HCT116 (cell line): ENCODE data around the gene NUBPL. TPM values are rescaled to one million over a fixed set of nuclear protein-coding genes. Genes with fewer than 3 reads are reported as not detected.
"Not testable (repeated sequence)": the region's sequence is repeated elsewhere in the genome, so short reads cannot be mapped to it uniquely, and the experiment has no call there.

Source experiments
- ATAC-seq: fragments of 200-7000 bp; cut with Tn5 transposase; 2 replicates; pipeline ENCODE4 v1.9.1; 2020; ENCODE audit warnings: mild to moderate bottlenecking, moderate library complexity
- BruUV-seq: library from RNA; stranded (reverse); fragments of 400-500 nt; replicated peaks from 2 replicates; lab custom pipeline; 2021; lab: Mats Ljungman, UMichigan
- CTCF ChIA-PET: fragments of 300-600 bp; sonication (Branson Sonifier 250); formaldehyde crosslinking; loops from one replicate; lab custom pipeline; 2021; ENCODE audit warnings: antibody characterized with exemption; lab: Charles Lee
- POLR2A ChIA-PET: fragments of 300-600, 350-600 bp; sonication (Branson Sonifier 250); formaldehyde crosslinking; loops from one replicate; lab custom pipeline; 2021; ENCODE audit warnings: antibody characterized with exemption; lab: Charles Lee
- RAD21 ChIA-PET, 2 experiments: fragments of 300-600 bp; sonication (Branson Sonifier 250); formaldehyde crosslinking; loops; one replicate each; lab custom pipeline; 2023; ENCODE audit warnings: low total read pairs in 2 of 2; ENCODE audit not compliant: uncharacterized antibody in 2 of 2, unreplicated experiment in 2 of 2, low non-redundant PET in 1 of 2; lab: Charles Lee
- DNase-seq: peaks from one replicate; pipeline ENCODE4 v3.0.0-alpha.2; 2010; ENCODE audit warnings: low read depth, low spot score
- H2AFZ ChIP-seq: fragments of 200-600 bp; shearing (Covaris generic), sonication (generic); 2 replicates; pipeline ENCODE4 v1.6.1; 2017; ENCODE audit warnings: low read depth, mixed run types, mixed read lengths, antibody characterized with exemption, low read length; ENCODE audit not compliant: poor library complexity, severe bottlenecking
- H3K27ac ChIP-seq: 2 replicates; pipeline ENCODE4 v1.5.1; 2012; ENCODE audit warnings: low read depth, low read length
- H3K27me3 ChIP-seq: fragments of 200-600 bp; sonication (generic); 2 replicates; pipeline ENCODE4 v1.6.1; 2016; ENCODE audit warnings: mixed run types, low read length, mixed read lengths; ENCODE audit not compliant: insufficient read depth
- H3K36me3 ChIP-seq, 2 experiments: fragments of 200-500 bp in 1 of 2; fragments of 200-600 bp in 1 of 2; sonication (Bioruptor generic) in 1 of 2; sonication (generic) in 1 of 2; 2 replicates each; pipeline versions ENCODE4 v1.5.1 to v1.6.1; 2014 to 2016; ENCODE audit warnings: low read length in 2 of 2, inconsistent platforms in 1 of 2, mixed read lengths in 1 of 2, mixed run types in 1 of 2; ENCODE audit not compliant: insufficient read depth in 2 of 2, control insufficient read depth in 1 of 2
- H3K4me1 ChIP-seq, 2 experiments: fragments of 200-600 bp in 1 of 2; sonication (generic) in 1 of 2; 2 replicates each; pipeline versions ENCODE4 v1.5.1 to v1.6.1; 2012 to 2017; ENCODE audit warnings: low read length in 2 of 2, inconsistent platforms in 1 of 2, mild to moderate bottlenecking in 1 of 2, mixed read lengths in 1 of 2, mixed run types in 1 of 2, moderate library complexity in 1 of 2; ENCODE audit not compliant: insufficient read depth in 2 of 2, control insufficient read depth in 1 of 2
- H3K4me2 ChIP-seq: fragments of 200-600 bp; sonication (generic); 2 replicates; pipeline ENCODE4 v1.6.1; 2017; ENCODE audit warnings: mixed run types, low read length, mixed read lengths
- H3K4me3 ChIP-seq, 2 experiments: fragments of 200-600 bp in 1 of 2; sonication (generic) in 1 of 2; replicated peaks in 1 of 2; 2 replicates each; pipeline ENCODE4 v1.5.1; 2011 to 2016; ENCODE audit warnings: low read length in 2 of 2, control low read depth in 1 of 2, low read depth in 1 of 2, mild to moderate bottlenecking in 1 of 2, mixed read lengths in 1 of 2, mixed run types in 1 of 2
- H3K79me2 ChIP-seq: fragments of 200-600 bp; sonication (generic); 2 replicates; pipeline ENCODE4 v1.6.1; 2017; ENCODE audit warnings: mild to moderate bottlenecking, mixed run types, low read length, moderate library complexity, mixed read lengths; ENCODE audit not compliant: insufficient read depth
- H3K9ac ChIP-seq: fragments of 200-600 bp; sonication (generic); 2 replicates; pipeline ENCODE4 v1.6.1; 2016; ENCODE audit warnings: low read length, mixed read lengths
- H3K9me2 ChIP-seq: fragments of 200-600 bp; sonication (generic), shearing (Covaris generic); 2 replicates; pipeline ENCODE4 v1.6.1; 2017; ENCODE audit warnings: mixed run types, mild to moderate bottlenecking, moderate library complexity; ENCODE audit not compliant: insufficient read depth
- H3K9me3 ChIP-seq, 2 experiments: fragments of 200-500 bp in 1 of 2; fragments of 200-600 bp in 1 of 2; sonication (Bioruptor generic) in 1 of 2; sonication (generic) in 1 of 2; 2 replicates each; pipeline ENCODE4 v1.6.1; 2014 to 2017; ENCODE audit warnings: low read length in 2 of 2, mixed read lengths in 2 of 2, inconsistent platforms in 1 of 2, low read depth in 1 of 2, mild to moderate bottlenecking in 1 of 2, mixed run types in 1 of 2, moderate library complexity in 1 of 2; ENCODE audit not compliant: control insufficient read depth in 1 of 2, insufficient read depth in 1 of 2
- H4K20me1 ChIP-seq: fragments of 200-600 bp; sonication (generic), shearing (Covaris generic); 2 replicates; pipeline ENCODE4 v1.6.1; 2017; ENCODE audit warnings: mixed run types, mild to moderate bottlenecking, moderate library complexity; ENCODE audit not compliant: insufficient read depth
- ELF1 ChIP-seq: IDR thresholded peaks from 2 replicates; pipeline ENCODE4 v1.6.1; 2012; ENCODE audit warnings: low read depth, borderline replicate concordance
- FOSL1 ChIP-seq: IDR thresholded peaks from 2 replicates; pipeline ENCODE4 v1.6.1; 2012; ENCODE audit warnings: low read depth
- POLR2A ChIP-seq: IDR thresholded peaks from 2 replicates; pipeline ENCODE4 v1.7.0; 2011; ENCODE audit warnings: borderline replicate concordance; ENCODE audit not compliant: insufficient read depth, insufficient read length; ENCODE audit errors: extremely low read depth
- SRF ChIP-seq: IDR thresholded peaks from 2 replicates; pipeline ENCODE4 v1.6.1; 2012; ENCODE audit warnings: low read depth
- ZBTB33 ChIP-seq: IDR thresholded peaks from 2 replicates; pipeline ENCODE4 v1.6.1; 2011; ENCODE audit warnings: mild to moderate bottlenecking, low read length, moderate library complexity; ENCODE audit not compliant: insufficient replicate concordance; ENCODE audit errors: extremely low read depth
- ZFX ChIP-seq: fragments of 450-650 bp; IDR thresholded peaks from 2 replicates; pipeline ENCODE4 v1.6.1; 2017
- intact Hi-C: fragments of 100-400 bp; cut with micrococcal nuclease; formaldehyde crosslinking; loops from 2 replicates; pipeline ENCODE4 v1.10.0; 2022
- total RNA-seq: library from RNA; stranded (reverse); gene quantifications from one replicate; pipeline ENCODE4 v1.2.1, GENCODE V29; 2021; ENCODE audit not compliant: unreplicated experiment

Gene NUBPL
- total RNA-seq, 1 experiment from 2014 or later = 11.3 TPM

- POLR2A ChIA-PET = no interaction called here
- Histone ChIP-seq H3K9me2 (no peaks in the 10 kb centered on the region), H4K20me1 (no peaks in the 10 kb centered on the region), H3K27ac (no peak overlapping the region), H2AFZ (no peak overlapping the region), H3K9ac (no peak overlapping the region), H3K79me2 (no peaks in the 10 kb centered on the region), H3K4me3 (no peak overlapping the region), H3K36me3 (0 out of 4 replicates have a peak, but pooled peaks cover 0 to 2% of the 10 kb centered on the region in 2 experiments), H3K27me3 (no peaks in the 10 kb centered on the region), H3K4me2 (no peak overlapping the region), H3K9me3 (no peaks in the 10 kb centered on the region), H3K4me1 (no peaks in the 10 kb centered on the region)
- CTCF ChIA-PET = no interaction called here
- intact Hi-C loops = no loop called here
- DNase-seq = no peak
- no peak for ATAC-seq
- TF ChIP-seq FOSL1 (no peak), POLR2A (no peak), ZFX (no peak), ELF1 (no peak), ZBTB33 (no peak)
- RAD21 ChIA-PET = no interaction called here
- no TSS peak for BruUV-seq
These were observed 141.9 kb downstream of the NUBPL start for GRCh38 chr14:31703056-31703455.

- Histone ChIP-seq H3K27me3 (no peaks in the 10 kb centered on the region), H3K4me1 (no peaks in the 10 kb centered on the region), H3K9me2 (no peaks in the 10 kb centered on the region), H3K4me2 (no peak overlapping the region), H3K36me3 (0 out of 4 replicates have a peak, but pooled peaks cover 0 to 2% of the 10 kb centered on the region in 2 experiments), H3K27ac (no peak overlapping the region), H3K4me3 (no peak overlapping the region), H4K20me1 (no peaks in the 10 kb centered on the region), H2AFZ (no peak overlapping the region), H3K9ac (no peak overlapping the region), H3K79me2 (no peaks in the 10 kb centered on the region), H3K9me3 (no peaks in the 10 kb centered on the region)
- no peak for ATAC-seq
- POLR2A ChIA-PET = no interaction called here
- no peak for DNase-seq
- BruUV-seq = no TSS peak
- no peak for TF ChIP-seq SRF
- CTCF ChIA-PET = no interaction called here
- intact Hi-C loops = no loop called here
- RAD21 ChIA-PET = no interaction called here
These were observed 144.5 kb downstream of the NUBPL start for GRCh38 chr14:31705731-31706130.

GRCh38 chr14:31708661-31709060 lies 147.5 kb downstream of the NUBPL start:
- H3K9me3 ChIP-seq, H3K9me2 ChIP-seq, H3K9ac ChIP-seq, H3K79me2 ChIP-seq, CTCF ChIA-PET, H4K20me1 ChIP-seq, H3K4me2 ChIP-seq, DNase-seq, POLR2A ChIA-PET, H3K27ac ChIP-seq, H2AFZ ChIP-seq, BruUV-seq, intact Hi-C loops, H3K36me3 ChIP-seq, RAD21 ChIA-PET, H3K4me1 ChIP-seq, H3K27me3 ChIP-seq, H3K4me3 ChIP-seq, ATAC-seq: not testable (repeated sequence)
